Measurements from ENCODE around the gene RIOX2. TPM values are rescaled to one million over a fixed set of nuclear protein-coding genes. Genes with fewer than 3 reads are reported as not detected.

Gene RIOX2
- polyA plus RNA-seq, 1 donor (not counting 4 experiments of a cell fraction or from before 2014, with no cell fraction given): 45.2 TPM

DNA sequence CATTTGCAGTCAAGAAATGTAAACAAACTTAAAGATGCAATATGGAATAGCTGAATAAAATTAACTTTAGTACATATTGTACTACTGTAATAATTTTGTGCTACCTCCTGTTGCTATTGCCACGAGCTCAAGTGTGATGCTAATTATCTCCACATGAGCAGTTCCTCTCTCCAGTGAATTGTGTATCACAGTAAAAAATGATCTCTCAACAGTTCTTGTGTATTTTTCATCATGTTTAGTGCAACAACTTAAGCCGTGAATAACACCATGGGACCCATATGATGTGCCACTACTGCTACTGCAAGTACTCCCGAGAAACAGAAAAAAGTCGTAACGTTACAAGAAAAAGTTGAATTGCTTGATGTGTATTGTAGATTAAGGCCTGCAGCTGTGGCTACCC lies 12.4 kb downstream of the RIOX2 start:
- peaks cover 5 to 16% of the 10 kb centered on the region in 2 experiments for H3K36me3 ChIP-seq (ENCODE audit: control insufficient read depth in 2 of 2, extremely low read depth in 1 of 2, insufficient read depth in 2 of 2, low read length in 2 of 2)

DNA sequence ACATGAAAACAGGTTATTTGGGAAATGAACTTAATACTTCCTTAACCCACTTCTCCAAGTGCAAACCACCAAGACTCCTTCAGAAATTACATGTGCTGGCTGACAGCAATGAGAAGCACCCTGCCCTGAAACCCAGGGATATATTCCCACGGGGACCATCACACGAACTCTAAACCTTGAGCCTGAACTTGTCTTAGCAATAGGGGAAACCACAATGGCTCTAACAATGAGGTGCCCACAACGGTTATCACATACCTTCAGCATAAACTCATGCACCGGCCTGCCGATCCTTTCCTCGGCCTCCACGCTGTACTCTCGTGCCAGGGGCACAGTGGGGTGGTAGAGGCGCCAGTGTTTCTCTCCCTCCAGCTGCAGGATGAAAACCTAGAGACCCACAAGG lies 13.4 kb downstream of the RIOX2 start:
- Histone ChIP-seq H3K9me3 (ENCODE audit: control insufficient read depth, low read depth, low read length) (no peaks in the 10 kb centered on the region), H3K4me2 (ENCODE audit: control insufficient read depth, extremely low read depth, insufficient read depth, low read depth, low read length) (no peak overlapping the region), H3K9me1 (ENCODE audit: control insufficient read depth, extremely low read depth, insufficient read depth, low read length) (no peaks in the 10 kb centered on the region), H3K79me2 (ENCODE audit: control insufficient read depth, insufficient read depth, low read length) (peaks cover 26% of the 10 kb centered on the region), H3K36me3 (ENCODE audit: control insufficient read depth in 2 of 2, extremely low read depth in 1 of 2, insufficient read depth in 2 of 2, low read length in 2 of 2) (peaks cover 8 to 22% of the 10 kb centered on the region in 2 experiments), H3K27ac (ENCODE audit: control insufficient read depth, insufficient read depth, low read length) (no peak overlapping the region), H4K20me1 (ENCODE audit: control insufficient read depth, extremely low read depth, insufficient read depth, low read length) (peaks cover 4% of the 10 kb centered on the region), H3K4me1 (ENCODE audit: control insufficient read depth, extremely low read depth, insufficient read depth, low read length) (no peaks in the 10 kb centered on the region), H3K27me3 (ENCODE audit: control insufficient read depth, extremely low read depth, insufficient read depth, low read length) (no peaks in the 10 kb centered on the region), H3K9ac (ENCODE audit: control insufficient read depth, extremely low read depth, insufficient read depth, low read length) (no peak overlapping the region), H2AFZ (ENCODE audit: control insufficient read depth, low read length) (no peak overlapping the region), H3K4me3 (ENCODE audit: control insufficient read depth in 2 of 3, extremely low read depth in 1 of 3, insufficient read depth in 2 of 3, low read depth in 1 of 3, low read length in 3 of 3) (no peak overlapping the region)
- FAIRE-seq (no peak), DNase-seq (ENCODE audit: low read depth, low spot score) (no peak)
- TF ChIP-seq, protein P1, sequence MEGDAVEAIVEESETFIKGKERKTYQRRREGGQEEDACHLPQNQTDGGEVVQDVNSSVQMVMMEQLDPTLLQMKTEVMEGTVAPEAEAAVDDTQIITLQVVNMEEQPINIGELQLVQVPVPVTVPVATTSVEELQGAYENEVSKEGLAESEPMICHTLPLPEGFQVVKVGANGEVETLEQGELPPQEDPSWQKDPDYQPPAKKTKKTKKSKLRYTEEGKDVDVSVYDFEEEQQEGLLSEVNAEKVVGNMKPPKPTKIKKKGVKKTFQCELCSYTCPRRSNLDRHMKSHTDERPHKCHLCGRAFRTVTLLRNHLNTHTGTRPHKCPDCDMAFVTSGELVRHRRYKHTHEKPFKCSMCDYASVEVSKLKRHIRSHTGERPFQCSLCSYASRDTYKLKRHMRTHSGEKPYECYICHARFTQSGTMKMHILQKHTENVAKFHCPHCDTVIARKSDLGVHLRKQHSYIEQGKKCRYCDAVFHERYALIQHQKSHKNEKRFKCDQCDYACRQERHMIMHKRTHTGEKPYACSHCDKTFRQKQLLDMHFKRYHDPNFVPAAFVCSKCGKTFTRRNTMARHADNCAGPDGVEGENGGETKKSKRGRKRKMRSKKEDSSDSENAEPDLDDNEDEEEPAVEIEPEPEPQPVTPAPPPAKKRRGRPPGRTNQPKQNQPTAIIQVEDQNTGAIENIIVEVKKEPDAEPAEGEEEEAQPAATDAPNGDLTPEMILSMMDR (optimal IDR thresholded peaks at IDR 0.05 in 1 of 3, IDR thresholded peaks at IDR 0.05 in 1 of 3, conservative IDR thresholded peaks at IDR 0.05 in 1 of 3; ENCODE audit: extremely low read depth in 1 of 3, insufficient read depth in 2 of 3, low read length in 3 of 3): no peak
- TF ChIP-seq EZH2 (IDR thresholded peaks at IDR 0.05; ENCODE audit: low read length): no peak
- dilution Hi-C loops (cut with MboI; ENCODE audit: extremely low pct_ligation_motif_present, low sequenced_read_pairs): no loop called here

More for the DNA sequence above, 12.4 kb downstream of the RIOX2 start:
- Histone ChIP-seq H3K4me3 (ENCODE audit: control insufficient read depth in 2 of 3, extremely low read depth in 1 of 3, insufficient read depth in 2 of 3, low read depth in 1 of 3, low read length in 3 of 3) (no peak overlapping the region), H3K9ac (ENCODE audit: control insufficient read depth, extremely low read depth, insufficient read depth, low read length) (no peak overlapping the region), H3K9me3 (ENCODE audit: control insufficient read depth, low read depth, low read length) (no peaks in the 10 kb centered on the region), H3K4me2 (ENCODE audit: control insufficient read depth, extremely low read depth, insufficient read depth, low read depth, low read length) (no peak overlapping the region), H3K27ac (ENCODE audit: control insufficient read depth, insufficient read depth, low read length) (no peak overlapping the region), H3K9me1 (ENCODE audit: control insufficient read depth, extremely low read depth, insufficient read depth, low read length) (no peaks in the 10 kb centered on the region), H3K4me1 (ENCODE audit: control insufficient read depth, extremely low read depth, insufficient read depth, low read length) (no peaks in the 10 kb centered on the region), H3K79me2 (ENCODE audit: control insufficient read depth, insufficient read depth, low read length) (peaks cover 33% of the 10 kb centered on the region), H3K27me3 (ENCODE audit: control insufficient read depth, extremely low read depth, insufficient read depth, low read length) (no peaks in the 10 kb centered on the region), H4K20me1 (ENCODE audit: control insufficient read depth, extremely low read depth, insufficient read depth, low read length) (peaks cover 4% of the 10 kb centered on the region), H2AFZ (ENCODE audit: control insufficient read depth, low read length) (no peak overlapping the region)
- TF ChIP-seq EZH2 (IDR thresholded peaks at IDR 0.05; ENCODE audit: low read length): no peak
- TF ChIP-seq, protein P1 (optimal IDR thresholded peaks at IDR 0.05 in 1 of 3, IDR thresholded peaks at IDR 0.05 in 1 of 3, conservative IDR thresholded peaks at IDR 0.05 in 1 of 3; ENCODE audit: extremely low read depth in 1 of 3, insufficient read depth in 2 of 3, low read length in 3 of 3): no peak
- dilution Hi-C loops (cut with MboI; ENCODE audit: extremely low pct_ligation_motif_present, low sequenced_read_pairs): no loop called here
- DNase-seq (ENCODE audit: low read depth, low spot score) (no peak), FAIRE-seq (no peak)
